Measurements from ENCODE around the gene NDUFAF2.

DNA sequence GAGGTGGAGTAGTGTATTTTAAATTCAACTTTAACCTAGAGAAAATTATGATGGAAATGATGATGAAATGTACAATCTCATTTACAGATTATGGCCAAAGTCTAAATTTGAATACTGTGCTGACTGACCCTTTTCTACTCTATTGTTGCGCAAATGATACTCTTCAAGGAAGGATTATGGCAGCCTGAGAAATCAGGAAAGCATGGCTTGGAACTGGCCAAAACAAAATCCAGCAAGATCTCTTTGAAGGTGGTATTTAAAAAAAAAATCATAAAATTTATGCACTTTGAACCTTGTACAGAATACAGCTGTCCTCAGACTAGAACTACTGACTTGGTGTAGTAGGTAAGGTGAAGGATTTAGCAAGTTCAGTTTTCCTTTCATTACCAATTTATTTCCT, 105.3 kb downstream of the NDUFAF2 start:
- no peak for TF ChIP-seq POLR2A (IDR thresholded peaks at IDR 0.05)
- TF ChIP-seq, protein P1, sequence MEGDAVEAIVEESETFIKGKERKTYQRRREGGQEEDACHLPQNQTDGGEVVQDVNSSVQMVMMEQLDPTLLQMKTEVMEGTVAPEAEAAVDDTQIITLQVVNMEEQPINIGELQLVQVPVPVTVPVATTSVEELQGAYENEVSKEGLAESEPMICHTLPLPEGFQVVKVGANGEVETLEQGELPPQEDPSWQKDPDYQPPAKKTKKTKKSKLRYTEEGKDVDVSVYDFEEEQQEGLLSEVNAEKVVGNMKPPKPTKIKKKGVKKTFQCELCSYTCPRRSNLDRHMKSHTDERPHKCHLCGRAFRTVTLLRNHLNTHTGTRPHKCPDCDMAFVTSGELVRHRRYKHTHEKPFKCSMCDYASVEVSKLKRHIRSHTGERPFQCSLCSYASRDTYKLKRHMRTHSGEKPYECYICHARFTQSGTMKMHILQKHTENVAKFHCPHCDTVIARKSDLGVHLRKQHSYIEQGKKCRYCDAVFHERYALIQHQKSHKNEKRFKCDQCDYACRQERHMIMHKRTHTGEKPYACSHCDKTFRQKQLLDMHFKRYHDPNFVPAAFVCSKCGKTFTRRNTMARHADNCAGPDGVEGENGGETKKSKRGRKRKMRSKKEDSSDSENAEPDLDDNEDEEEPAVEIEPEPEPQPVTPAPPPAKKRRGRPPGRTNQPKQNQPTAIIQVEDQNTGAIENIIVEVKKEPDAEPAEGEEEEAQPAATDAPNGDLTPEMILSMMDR (IDR thresholded peaks at IDR 0.05): no peak

Measured in prostate gland (tissue), 2 donors.